ENCODE results near the gene OR4E2.

DNA sequence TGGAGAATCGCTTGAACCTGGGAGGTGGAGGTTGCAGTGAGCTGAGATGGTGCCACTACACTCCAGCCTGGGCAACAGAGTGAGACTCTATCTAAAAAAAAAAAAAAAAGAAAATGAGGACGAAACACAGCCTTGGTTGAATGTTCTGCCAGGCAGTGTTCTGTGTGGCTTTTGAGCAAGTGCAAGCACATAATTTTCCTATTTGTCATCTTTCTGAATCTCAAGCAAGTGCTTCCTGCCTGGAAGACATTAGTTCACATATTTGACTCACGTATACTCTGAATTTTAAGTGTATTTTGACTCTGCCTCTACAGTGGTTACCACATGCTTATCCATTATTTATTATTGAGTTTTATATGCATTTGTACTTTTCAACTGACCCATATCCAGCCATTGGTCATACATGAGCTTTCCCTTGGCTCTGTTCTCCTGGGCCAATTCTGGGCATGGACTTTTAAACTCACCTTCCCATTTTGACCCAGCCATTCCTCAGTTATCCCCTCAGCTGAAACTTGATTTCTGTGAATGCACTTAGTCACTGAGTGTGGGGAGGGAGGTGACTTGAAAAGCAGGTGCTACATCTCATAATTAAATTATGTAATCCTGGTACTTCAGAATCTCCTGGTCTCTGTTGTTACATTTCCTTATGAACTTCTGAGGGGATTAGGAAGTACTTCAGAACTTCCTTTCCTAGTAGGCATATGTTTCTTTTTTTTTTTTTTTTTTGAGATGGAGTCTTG is 27.0 kb upstream of the OR4E2 start:
- TF ChIP-seq EP300 (IDR thresholded peaks at IDR 0.05), result no peak
- TF ChIP-seq, protein P1, sequence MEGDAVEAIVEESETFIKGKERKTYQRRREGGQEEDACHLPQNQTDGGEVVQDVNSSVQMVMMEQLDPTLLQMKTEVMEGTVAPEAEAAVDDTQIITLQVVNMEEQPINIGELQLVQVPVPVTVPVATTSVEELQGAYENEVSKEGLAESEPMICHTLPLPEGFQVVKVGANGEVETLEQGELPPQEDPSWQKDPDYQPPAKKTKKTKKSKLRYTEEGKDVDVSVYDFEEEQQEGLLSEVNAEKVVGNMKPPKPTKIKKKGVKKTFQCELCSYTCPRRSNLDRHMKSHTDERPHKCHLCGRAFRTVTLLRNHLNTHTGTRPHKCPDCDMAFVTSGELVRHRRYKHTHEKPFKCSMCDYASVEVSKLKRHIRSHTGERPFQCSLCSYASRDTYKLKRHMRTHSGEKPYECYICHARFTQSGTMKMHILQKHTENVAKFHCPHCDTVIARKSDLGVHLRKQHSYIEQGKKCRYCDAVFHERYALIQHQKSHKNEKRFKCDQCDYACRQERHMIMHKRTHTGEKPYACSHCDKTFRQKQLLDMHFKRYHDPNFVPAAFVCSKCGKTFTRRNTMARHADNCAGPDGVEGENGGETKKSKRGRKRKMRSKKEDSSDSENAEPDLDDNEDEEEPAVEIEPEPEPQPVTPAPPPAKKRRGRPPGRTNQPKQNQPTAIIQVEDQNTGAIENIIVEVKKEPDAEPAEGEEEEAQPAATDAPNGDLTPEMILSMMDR (IDR thresholded peaks at IDR 0.05), result no peak
- TF ChIP-seq POLR2AphosphoS5 (IDR thresholded peaks at IDR 0.05), result no peak
